GM10847 (cell line): ENCODE data around the gene ANKRD12.

Source experiments
- POLR2A ChIP-seq: IDR thresholded peaks from 2 replicates; pipeline ENCODE4 v1.6.1; 2011; ENCODE audit not compliant: insufficient read length; ENCODE audit errors: extremely low read depth

ANKRD12 gene

DNA sequence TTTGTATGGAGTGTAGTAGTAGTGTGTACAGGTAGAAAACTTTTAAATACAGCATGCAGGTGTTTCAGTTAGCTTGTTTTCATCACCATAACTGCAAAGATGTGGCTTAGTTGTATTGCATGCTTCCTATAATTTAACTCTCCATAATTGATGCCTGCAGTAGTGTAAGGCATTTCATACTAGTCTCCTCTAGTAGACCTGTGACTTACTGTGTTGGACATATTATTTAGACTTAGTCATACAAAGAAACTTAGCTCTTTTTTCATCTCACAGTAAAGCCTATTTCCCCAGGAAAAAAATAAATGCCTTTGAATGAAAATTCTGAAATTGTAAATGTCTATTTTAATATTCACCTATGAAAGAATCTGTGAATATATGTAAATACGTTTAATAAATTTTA lies 145.2 kb downstream of the ANKRD12 start:
- no peak for TF ChIP-seq POLR2A

DNA sequence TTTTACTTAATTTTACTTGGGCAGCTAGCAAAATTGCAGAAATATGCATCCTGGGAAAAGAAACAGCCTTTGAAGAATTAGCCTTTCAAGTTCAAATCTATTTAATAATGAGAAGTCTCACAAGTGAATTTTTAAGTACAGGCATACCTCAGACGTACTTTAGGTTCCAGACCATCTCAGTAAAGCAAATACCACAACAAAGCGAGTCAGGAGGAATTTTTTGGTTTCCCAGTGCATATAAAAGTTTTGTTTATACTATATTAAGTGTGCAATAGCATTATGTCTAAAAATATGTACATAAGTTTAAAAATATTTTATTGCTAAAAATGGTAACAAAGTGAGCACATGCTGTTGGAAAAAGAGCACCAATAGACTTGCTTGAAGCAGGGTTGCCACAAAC lies 147.2 kb downstream of the ANKRD12 start:
- no peak for TF ChIP-seq POLR2A

DNA sequence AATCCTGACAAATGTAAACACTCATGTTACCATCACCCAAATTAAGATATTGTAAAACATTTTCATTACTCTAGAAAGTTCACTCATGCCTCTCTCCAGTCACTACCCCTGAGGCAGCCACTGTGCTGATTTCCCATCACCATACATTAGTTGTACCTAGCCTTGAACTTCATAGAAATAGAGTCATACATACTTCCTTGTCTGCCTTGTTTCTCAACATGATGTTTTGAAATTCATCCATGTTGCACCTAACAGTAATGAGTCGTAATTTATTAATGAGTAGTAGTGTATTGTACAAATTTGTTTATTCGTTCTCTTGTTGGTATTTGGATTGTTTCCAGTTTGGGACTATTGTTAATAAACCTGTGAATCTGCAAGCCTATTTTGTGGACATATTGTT lies 149.0 kb downstream of the ANKRD12 start:
- no peak for TF ChIP-seq POLR2A

DNA sequence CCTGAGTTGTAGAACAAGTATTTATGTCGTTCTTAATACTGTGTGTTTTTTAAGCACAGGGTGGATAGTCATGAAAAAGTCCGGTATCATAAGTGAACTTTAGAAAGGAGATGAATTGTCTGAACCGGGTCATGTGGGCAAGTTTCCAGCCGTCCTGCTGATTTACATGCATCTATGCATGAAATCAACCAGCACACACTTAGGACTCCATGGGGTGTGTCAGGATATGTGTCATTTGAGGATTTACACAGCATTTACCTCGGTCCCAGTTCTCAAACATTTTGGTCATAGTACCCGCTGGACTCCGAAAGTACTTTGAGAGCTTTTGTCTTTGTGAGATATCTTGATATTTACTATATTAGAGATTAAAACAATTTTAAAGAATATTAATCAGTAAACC lies 150.5 kb downstream of the ANKRD12 start:
- no peak for TF ChIP-seq POLR2A

DNA sequence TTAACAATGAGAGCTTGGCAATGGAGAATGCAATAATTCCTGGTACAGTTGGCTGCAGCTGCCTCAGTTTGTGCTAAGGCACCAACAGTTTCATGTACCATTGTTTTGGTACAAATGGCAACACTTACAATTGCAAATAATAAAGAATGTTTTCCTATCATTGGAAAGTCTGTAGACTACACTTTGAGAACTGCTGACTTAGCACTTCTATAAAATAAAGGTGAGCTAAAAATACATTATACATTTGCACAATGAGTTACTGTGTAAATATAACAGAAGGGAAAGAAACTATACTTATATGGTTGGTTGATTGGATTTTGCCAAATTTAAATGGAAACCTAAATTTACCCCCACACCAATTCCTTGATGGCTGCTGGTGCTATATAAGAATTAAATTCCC lies 153.1 kb downstream of the ANKRD12 start:
- no peak for TF ChIP-seq POLR2A

DNA sequence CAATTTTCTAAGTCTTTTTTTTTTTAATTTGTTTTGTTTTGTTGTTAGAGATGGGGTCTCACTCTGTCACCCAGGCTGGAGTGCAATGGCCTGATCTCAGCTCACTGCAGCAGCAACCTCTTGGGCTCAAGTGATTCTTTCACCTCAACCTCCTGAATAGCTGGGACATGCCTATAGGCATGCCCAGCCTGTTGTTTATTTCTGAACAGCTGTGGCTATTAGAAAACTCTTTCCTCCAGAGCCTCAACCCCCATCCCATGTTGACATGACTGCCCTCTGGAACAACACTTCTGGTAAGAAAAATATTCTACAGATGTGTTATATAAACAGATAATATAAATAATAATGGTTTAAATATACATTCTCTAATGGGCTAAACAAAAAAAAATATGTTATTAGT lies 153.6 kb downstream of the ANKRD12 start:
- no peak for TF ChIP-seq POLR2A

DNA sequence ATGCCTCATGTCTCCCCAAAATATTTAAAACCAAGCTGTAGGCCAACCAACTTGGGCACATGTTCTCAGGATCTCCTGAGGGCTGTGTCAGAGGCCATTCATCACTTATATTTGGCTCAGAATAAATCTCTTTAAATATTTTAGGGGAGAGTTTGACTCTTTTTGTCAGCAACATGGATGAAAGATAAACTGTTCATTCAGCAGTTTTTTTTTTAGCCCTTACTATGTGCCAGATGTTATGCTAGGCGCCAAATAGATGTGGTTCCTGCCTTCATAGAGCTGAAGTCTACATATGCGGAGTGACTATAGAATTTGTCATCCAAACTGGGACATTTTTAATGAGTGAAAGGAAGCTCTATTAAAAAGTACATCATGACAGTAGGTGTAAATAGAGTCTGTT lies 155.5 kb downstream of the ANKRD12 start:
- no peak for TF ChIP-seq POLR2A

DNA sequence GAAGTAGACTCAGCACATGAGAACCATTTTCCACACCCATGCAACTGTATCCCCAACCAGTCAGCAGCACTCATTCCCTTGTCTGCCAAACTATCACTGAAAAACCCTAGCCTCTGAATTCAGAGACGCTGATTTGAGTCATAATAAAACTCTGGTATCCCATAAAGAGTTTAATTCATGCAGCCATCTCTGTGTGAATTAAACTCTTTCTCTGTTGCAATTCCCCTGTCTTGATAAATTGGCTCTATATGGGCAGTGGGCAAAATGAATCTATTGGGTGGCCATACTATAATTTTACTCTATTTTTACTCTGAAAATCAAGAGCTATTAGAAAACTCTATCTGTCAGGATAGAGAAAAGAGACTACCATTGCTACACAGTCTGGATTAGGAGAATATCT lies 157.4 kb downstream of the ANKRD12 start:
- no peak for TF ChIP-seq POLR2A

DNA sequence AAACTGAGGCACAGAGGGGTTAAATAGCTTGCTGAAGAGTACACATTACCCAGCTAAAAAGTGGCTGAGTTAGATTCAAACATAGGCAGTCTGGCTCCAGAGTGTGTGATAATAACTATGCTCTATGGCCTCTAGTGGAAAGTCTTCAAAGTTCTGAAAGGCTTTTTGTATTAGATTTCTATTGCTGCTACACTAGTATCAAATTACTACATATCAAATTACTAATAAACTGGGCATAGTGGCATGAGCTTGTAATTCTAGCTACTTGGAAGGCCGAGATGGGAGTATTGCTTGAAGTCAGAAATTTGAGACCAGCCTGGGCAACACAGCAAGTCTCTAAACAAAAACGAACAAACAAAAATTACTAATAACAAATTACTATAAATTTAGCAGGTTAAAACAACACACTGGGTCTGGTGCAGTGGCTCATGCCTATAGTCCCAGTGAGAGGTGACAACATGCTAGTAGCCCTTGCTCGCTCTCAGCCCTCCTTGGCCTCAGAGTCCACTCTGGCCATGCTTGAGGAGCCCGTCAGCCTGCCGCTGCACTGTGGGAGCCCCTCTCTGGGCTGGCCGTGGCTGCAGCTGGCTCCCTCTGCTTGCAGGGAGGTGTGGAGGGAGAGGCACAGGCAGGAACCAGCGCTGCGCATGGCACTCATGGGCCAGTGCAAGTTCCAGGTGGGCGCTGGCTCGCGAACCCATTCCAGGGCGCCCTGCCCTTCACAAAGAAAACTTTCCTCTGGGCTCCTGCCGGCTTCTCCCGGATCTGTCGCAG lies 159.8 kb downstream of the ANKRD12 start:
- no peak for TF ChIP-seq POLR2A

DNA sequence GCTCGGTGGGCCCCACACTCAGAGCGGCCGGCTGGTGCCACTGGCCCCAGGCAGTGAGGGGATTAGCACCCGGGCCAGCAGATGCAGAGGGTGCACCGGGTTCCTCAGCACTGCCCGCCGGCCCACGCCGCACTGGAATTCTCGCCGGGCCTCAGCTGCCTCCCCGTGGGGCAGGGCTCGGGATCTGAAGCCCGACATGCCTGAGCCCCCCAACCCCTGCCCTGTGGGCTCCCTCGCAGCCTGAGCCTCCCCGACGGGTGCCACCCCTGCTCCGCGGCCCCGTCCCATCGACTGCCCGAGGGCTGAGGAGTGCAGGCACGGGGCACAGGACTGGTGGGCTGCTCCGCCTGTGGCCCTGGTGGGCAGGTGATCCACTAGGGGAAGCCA lies 160.4 kb downstream of the ANKRD12 start:
- TF ChIP-seq POLR2A = no peak

DNA sequence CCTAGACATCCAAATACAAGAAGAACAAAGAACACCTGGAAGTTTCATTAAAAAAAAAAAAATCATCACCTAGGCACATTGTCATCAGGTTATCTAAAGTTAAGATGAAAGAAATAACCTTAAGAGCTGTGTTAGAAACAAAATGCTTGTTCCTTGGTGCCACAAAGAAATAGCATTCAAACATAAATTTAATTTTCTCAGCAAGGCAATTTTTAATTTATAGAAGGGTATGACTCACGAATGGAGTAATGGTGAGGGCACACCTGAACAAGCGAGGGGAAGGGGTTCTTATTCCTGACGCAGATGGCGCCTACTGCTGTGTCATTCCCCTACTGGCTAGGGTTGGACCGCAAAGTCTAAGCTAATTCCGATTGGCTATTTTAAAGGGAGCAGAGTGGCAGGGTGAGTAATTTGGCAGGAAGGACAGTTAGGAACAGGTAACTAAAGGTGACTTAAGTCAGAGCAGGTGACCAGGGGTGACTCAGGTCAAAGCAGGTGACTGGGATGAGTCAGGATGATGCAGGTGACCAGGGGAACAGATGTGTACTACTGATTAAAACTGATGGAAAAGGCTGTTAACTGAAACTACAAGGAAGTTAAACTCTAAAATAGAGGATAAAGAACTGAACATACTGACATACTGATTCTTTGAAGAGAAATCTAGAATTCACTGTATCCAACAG lies 167.9 kb downstream of the ANKRD12 start:
- no peak for TF ChIP-seq POLR2A

DNA sequence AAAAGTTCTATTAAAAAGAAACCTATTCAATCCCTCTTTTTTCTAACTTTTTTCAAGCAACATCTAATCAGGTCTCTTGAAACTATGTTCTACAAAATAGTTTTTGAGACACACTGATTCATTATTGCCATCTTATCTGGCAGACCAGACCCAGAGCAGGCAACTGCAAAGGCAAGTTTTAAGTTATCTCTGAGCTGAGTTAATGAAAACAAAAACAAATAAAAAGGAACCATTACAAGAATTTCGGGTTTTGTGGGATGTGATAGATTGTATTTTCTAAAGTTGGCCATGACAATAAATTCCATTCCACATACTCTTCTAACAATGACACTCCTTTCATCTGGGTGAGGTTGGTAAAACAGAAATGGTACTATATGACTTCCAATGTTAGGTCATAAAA lies 182.8 kb downstream of the ANKRD12 start:
- no peak for TF ChIP-seq POLR2A

DNA sequence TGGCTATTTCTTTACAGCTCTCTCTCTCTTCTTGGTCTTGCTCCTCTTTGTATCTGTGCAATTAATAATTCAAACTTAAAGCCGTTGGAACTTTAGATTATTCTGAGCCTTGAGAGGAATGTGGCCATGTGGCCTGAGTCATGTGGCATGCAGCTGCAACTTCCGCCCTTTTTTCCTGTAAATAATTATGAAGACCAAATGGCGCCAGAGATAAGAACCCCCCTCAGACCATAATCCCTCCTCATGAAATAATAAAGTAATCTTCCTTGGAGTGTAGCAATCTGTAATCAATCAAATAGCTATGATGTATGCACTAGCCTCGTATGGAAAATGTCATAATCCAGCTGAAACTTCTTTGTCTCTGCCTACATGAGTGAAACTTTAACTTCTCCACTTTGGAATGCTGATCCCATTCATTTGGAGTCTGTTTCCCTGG lies 184.5 kb downstream of the ANKRD12 start:
- TF ChIP-seq POLR2A = no peak

DNA sequence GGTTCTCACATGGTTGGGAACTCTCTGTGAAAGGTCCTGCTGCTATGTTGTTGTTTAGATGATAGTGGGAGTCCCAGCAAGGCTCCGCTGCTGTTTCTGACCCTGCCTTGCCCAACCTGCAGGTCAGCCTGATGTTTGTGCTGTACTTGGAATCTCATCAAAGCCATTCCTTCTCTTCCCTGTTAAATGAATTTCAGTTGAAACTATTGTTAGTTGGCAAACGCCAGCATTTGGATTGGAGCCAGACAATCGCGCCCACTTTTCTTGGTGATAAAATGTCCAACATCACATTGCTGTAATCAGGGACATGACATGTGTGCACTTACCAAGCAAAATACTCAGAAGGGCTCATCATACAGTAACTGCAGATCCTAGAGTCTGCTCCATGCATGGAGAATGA lies 185.2 kb downstream of the ANKRD12 start:
- no peak for TF ChIP-seq POLR2A

DNA sequence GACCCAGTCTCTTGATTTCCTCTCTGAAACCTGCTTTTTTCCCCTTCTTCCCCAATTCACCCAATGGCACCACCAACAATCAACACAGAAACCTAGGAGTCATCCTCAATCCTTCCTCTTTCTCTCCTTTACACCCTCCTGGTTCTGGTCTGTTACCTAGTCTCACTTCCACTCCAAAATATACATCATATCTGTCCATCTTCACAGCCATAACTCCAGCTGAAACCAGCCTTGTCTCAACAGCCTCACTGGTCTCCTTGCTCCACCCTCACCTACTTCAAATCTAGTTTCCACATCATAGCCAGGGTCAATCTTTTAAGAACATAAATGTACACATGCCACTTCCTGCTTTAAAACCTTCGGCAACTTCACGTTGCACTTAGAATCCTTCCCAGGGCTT lies 186.2 kb downstream of the ANKRD12 start:
- TF ChIP-seq POLR2A = no peak

DNA sequence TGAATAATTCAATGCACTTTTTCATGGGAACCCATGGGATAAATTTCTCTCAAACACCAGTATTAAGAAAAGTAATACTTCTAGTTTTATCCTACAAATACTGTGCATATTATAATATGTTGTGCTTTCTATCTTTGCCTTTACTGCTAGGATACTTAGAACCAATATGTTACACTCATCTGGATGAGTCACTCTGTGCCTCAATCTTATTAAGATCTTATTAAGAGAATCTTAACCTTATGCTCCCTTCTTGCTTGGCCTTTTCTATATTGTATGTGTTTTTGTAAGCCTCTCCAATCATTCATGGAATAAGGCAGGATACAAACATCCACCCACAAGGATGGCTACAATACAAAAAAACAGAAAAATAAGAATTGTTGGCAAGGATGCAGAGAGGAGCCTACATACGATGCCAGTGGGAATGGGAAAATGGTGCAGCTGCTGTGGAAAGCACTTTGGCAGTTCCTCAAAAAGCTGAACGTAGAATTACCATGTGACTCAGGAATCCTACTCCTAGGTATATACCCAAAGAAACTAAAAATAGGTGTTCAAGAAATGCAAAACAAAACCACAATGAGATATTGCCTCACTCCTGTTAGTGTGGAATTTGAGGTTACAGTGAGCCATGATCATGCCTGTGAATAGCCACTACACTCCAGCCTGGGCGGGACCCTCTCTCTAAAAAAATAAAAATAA lies 187.3 kb downstream of the ANKRD12 start:
- no peak for TF ChIP-seq POLR2A

DNA sequence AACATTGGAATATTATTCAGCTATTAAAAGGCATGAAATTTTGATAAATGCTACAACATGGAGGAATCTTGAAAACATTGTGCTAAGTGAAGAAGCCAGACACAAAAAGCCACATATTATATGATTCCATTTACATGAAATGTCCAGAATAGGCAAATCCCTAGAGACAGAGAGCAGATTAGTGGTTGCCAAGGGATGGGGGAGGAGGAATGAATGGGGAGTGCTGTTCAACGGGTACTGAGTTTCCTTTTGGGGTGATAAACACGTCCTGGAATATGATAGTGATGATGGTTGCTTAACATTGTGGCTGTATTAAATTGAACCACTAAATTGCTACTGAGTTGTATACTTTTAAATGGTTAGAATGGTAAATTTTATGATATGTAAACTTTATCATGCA lies 189.1 kb downstream of the ANKRD12 start:
- no peak for TF ChIP-seq POLR2A

DNA sequence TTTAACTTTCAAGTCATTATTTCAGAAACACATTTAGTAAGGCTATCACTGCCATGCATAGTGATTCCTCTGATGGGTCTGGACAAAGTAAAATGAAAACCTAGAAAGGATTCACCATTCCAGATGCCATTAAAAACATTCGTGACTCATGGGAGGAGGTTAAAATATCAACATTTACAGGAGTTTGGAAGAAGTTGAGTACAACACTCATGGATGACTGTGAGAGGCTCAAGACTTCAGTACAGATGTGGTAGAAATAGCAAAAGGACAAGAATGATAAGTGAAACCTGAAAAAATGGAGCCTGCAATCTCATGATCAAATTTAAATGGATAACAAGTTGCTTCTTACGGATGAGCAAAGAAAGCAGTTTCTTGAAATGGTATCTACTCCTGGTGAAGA lies 192.2 kb downstream of the ANKRD12 start:
- TF ChIP-seq POLR2A = no peak
